NCI-H510A treated with DMSO at 0.1 percent for 48 hours (cell line): Measurements from ENCODE around the gene TMEM92.
"Not testable (repeated sequence)": the region's sequence is repeated elsewhere in the genome, so short reads cannot be mapped to it uniquely, and the experiment has no call there.

Source experiments
- DNase-seq: peaks from one replicate; lab custom pipeline; 2025; lab: John Stamatoyannopoulos, UW

The TMEM92 gene

DNA sequence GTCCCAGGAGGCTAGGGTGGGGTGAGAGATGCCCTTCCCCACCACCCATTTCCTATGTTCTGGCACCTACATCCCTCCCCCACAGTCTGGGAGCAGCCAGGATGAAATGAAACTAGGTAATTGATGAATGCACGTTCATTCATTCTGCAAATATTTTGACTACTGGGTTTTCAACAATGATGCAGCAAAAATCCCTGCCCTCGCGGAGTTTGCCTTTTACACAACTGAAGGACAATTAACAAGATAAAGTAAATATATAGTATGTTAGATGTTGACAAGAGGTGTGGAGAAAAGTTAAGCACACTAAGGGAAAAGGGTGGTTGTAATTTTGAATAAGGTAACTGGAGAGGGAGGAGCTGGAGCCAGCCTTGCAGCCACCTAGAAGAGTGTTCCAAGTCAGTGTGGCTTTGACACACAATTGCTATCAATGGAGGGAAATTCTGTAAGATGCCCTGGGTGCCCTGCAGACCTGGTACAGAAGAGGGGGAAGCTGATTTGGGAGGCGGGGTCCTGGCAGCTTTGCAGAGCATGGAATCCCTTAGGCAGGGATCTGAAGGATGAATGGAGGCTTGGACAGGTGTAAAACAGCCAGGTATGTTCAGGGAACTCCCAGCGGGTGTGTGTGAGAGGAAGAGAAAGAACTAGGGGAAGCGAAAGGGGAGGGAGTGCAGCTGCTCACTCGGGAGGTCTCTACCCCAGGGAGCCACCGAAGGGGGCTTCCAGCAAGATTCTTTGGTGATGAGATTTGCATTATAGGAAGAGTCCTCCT is 2.5 kb downstream of the TMEM92 start:
- DNase-seq, result peak; percentile 22

DNA sequence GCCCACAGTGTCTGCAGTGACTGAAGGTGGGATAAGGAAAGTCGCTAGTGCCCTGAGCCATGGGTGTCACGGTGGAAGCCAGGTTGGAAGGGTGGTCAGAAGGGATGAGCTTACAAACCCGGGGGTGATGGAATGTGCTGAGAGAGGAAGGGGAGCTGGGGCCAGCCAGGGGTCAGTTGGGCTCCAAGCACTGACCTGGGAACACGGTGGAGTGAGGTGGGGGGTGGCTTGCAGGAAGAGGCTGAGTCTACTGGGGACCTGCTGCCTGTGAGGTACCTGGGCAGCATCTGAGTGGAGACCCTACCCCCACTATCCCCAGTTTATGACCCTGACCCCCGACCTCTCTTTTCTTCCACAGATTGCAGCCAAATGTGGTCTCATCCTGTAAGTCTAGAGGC is 3.1 kb downstream of the TMEM92 start:
- no peak for DNase-seq

DNA sequence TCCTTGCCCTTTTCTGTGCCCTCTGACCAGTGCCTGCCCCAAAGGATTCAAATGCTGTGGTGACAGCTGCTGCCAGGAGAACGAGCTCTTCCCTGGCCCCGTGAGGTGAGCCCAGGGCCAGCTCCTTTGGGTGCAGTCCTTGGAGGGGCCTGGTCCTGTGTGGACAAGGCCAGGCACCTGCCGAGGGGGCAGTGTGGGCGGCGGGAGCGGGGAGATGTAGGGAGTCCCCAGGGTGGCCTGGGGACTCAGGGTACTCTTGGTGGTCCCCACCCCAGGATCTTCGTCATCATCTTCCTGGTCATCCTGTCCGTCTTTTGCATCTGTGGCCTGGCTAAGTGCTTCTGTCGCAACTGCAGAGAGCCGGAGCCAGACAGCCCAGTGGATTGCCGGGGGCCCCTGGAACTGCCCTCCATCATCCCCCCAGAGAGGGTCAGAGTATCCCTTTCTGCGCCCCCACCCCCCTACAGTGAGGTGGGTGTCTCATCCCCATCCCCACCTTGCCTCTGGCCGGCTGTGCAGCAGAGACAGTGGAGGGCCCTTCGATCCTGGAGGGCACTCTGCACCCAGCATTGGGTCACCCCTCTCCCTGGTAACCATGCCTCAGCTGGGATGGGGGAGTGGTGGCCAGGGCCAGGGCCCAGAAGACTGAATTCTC is 4.4 kb downstream of the TMEM92 start:
- DNase-seq, result no peak

DNA sequence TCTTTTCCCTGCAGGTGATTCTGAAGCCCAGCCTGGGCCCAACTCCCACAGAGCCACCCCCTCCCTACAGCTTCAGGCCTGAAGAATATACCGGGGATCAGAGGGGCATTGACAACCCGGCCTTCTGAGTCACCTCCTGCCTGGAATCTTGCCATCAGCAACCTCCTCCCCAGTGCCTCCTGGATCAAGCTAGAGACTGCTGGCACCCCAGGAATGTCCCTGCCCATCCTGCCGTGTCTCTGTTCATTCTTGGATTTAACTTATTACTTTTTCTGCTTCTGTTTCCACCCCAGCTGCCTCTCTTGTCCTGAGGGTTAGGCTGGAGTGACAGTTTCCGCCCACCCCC is 4.9 kb downstream of the TMEM92 start:
- DNase-seq, result no peak

DNA sequence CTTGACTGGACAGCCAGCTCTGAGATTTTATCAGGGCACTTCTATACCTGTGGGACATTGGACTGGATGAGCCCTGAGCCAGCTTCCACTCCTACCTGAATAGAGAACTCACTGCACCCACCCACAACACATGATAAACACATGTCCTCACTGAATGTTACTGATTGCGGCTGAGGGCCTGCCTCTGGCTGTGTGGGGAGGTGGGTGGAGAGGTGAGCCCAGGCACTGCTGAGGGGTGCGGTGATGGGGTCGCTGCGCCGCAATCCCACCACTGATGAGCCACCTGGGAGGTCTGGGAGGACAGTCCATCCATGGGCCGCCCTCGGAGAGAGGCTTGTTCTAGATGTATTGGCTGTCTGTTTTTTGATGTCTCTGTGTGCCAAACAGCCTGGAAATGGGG is 5.4 kb downstream of the TMEM92 start:
- DNase-seq, result no peak

DNA sequence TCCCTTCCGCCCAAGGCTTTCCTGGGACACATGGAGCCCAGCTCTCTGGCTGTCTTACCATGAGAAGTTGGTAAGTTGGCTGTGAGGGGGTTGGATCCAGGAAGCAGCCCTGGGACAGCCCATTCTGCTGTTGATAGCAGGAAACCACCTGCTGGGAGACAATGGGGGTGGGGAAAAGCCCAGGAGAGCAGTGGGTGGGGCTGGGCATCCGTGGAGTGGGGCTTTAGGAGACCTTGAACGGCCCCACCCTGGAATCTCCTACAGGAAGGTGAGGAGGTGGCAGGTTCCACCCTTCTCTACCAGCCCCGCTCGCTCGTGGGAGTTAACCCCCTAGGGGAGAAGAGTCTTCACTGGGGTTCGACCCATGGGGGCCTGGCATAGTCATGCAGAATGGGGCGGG is 5.8 kb downstream of the TMEM92 start:
- DNase-seq, result no peak

DNA sequence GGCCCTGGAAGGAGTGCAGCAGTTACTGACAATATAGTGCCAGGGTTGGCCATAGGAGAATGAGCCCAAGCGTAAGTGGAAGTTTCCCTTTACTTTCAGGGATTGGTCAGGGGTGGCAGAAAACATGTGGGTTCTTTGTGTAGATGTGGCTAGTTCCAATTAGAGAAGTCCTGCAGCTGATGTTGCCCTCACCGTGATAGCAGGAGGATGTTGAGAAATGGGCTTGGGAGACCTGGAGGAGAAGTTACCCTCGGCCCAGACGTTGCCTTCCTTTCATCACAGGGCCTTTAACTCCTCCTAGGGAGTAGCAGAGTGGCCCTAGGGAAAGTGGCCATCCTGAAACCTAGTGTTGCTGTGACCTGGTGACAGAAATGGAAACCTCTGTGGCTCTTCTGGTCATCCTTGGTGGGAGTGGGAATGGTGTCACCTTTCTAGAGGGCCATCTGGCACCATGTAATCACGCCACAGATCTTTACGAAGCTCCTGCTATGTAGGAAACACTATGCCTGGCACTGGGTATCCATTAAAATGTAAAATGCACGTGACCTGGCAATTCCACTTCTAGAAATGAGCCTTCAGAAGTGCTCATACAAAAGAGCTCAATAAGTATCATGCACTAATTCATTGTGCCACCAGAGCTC is 6.7 kb downstream of the TMEM92 start:
- DNase-seq, result no peak

DNA sequence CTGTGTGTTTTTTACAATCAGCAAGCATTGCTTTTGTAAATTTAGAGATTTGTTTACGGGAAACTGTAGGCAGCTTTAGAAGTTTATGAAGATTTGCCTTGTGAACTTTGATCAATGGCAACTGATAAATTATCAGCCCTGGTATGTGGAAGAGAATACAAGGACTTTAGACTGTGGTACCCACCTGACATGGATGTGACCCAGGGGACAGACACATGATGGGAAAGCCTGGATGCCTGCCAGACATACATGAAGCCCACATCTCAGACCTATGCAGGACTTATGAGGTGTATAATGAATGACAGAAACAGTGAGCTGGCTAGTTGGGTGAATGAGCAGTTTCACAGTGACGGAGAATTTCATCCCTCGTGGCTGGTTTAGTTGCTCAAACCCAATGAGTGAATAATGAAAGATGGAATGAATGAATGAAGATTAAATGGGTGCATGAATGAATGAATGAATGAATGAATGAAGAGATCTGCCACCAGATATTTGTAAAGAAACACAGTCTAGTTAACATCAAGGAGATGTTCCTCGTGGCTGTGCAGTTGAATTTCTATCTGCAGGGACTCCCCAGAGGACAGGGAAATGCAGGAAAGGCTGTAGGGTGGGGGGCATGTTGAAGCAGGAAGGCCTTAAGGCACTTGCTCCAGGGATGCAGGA is 7.6 kb downstream of the TMEM92 start:
- no peak for DNase-seq

DNA sequence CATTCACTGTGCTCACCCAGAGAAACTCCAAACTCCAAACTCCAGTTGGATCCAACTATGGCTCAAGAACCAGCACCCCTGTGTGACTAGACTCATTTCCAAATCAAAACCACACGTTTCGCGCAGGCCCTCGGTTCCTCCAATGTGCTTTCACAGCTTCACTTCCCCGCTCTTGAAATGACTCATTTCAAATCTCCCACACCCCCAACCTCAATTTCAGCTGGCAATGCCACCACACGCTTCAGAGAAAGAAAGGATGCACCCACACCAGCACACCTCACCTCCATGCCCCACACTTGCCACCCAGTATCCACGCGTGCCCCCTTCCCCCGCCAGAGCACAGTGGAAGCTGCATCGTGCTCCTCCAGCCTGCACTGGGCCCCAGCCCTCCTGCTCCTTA is 9.0 kb downstream of the TMEM92 start:
- DNase-seq, result no peak

DNA sequence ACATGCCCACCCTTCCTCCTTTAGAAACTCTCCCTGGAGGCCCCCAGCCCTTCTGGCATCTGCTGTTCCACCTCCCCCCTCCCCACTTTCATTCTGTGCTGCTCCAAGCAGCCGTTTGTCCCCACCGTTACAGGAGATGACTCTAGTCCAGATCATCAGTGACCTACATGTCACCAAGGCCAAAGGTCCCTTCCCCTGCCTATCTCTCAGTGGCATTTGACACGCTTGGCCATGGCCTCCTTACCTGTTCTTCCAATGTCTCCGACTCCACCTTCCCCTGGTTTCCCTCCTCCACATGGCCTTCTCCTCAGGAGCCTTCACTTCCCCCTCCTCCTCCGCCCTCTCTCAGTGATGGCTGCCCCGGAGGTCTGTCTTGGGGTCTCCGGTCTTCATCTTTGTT is 9.4 kb downstream of the TMEM92 start:
- no peak for DNase-seq

DNA sequence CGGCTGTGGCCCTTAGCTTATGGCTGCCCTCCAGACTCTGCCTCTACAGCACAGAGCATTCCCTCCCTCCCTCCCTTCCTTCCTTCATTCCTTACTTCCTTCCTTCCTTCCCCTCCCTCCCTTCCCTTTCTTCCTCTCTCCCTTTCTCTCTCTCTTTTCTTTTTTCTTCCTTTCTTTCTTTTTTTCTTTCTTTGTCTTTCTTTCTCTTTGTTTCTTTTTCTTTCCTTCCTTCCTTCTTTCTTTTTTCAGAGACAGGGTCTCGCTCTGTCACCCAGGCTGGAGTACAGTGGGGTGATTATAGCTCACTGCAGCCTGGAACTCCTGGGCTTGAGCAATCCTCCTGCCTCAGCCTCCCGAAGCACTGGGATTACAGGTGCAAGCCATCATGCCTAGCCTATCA is 11.7 kb downstream of the TMEM92 start:
- no peak for DNase-seq

DNA sequence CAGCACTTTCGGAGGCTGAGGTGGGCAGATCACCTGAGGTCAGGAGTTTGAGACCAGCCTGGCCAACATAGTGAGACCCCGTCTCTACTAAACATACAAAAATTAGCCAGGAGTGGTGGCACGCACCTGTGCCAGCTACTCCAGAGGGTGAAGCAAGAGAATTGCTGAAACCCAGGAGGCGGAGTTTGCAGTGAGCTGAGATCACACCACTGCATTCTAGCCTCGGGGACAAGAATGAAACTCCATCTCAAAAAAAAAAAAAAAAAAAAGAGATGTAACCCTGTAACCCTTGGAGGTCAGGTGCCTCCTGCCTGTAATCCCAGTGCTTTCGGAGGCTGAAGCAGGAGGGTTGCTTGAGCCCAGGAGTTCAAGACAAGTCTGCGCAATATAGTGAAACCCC is 13.0 kb downstream of the TMEM92 start:
- not testable (repeated sequence) for DNase-seq

DNA sequence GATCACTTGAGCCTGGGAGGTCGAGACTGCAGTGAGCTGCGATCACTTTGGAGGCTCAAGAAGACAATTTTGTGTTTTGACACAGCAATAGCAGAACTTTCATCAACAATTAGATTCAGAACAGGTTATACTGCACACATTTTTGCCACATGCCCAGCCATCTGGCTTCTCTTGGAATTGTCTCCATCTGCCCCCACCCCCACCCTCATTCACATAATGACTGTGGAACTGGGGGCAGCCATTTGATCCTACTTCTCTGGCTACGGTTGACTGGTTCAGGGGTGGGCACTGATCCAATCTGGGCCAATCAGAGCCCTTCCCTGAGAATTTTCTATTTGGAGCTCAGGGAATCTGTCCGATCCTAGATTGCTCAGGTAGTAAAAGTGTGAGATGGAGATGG is 14.0 kb downstream of the TMEM92 start:
- no peak for DNase-seq

DNA sequence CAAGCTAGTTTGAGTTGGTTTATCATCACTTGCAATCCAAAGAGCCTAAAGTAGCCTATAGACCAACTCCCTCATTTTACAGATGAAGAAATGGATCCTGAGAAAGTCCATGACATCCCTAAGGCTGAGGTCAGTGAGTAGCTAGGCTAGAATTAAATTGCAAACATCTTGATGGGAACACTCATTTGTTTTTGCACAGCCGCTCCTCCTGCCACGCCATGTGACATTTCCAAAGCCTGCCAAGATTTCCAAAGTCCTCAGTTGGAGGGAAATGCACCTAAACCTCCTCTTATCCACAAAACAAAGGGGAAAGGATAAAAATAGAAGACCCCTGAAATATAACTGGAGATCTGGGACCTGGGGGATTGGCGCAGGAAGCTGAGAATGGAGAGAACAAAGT is 15.0 kb downstream of the TMEM92 start:
- DNase-seq, result no peak

DNA sequence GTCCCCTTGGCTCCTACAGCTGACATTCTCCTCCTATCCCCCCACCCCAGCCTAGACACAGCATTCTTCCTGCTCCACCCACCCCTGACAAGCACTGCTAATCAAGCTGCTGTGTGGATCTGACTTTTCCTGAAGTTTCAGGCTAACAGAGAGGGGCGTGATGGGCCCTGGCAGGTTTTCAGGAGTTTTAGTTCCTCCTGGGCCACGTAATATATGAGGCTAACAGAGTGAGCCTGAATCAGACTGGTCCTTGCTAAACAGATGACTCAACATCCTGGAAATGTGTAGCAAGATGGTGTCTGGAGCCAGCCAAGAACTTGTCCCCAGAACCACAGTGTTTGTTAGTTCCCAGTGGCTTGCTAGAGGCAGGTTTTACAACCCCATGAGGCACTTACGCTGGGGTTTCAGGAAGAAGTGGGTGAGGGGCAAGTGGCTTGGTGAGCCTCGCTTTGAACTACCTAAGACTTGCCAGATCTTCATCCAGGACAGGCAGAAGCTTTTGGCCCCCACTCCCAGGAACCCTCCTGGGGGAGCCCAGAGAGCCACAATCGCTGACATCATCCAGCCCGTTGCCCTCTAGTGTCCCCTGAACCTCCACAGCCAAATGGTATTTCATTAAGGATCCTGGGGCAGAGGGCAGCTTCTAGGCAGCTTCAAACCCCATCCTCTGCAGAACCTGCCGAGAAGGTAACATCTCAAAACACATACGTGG is 15.9 kb downstream of the TMEM92 start:
- DNase-seq, result no peak

DNA sequence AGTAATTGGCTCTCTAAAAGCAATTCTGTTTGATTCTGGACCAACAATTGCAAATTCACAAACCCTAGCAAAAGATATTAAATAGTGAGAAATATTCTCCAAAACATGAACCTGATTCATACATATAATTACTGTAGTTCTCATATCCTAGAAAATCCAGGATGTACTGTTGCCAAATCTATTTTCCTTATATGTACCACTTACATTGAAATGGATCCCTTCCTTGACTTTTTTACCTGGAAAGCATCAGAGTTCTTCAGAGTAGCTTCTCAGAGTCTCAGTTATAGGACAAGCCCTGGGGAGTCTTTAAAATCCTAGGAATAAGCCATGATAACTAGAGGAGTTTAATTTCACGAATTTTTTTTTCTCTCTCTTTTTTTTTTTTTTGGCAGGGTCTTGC is 16.7 kb downstream of the TMEM92 start:
- no peak for DNase-seq

DNA sequence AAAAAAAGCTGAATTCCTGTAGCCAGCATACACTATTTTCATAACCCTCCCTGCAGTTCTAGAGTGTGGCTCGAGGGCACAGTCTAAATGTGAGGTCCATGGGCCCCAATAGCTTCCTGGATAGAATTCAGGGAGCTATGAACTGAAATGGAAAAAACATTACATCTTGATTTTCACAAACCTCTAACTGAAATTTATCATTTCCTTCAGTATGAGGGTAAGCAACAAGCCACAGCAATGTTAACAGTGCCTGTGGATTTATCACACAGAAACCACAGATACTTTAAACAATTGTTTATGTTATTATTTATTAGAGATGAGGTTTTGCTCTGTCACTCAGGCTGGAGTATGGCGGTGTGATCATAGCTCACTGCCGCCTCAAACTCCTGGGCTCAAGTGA is 18.2 kb downstream of the TMEM92 start:
- DNase-seq, result no peak

DNA sequence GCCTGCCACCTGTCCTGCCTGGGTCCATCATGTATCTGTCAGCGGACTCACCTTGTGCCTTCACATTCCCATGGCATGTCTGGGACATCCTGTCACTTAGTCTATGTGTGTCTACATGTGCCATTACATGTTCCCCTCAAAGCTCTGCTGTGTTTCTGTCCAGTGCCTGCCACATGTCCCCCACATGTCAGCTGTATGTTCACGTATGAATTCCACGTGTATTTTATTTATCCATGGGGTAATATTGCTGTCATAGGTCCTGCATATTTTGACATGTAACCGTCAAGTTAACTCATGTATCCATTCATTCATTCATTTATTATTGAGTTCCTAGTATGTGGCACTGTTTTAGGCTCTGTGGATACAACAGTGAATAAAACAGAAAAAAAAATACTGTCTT is 20.8 kb downstream of the TMEM92 start:
- no peak for DNase-seq

DNA sequence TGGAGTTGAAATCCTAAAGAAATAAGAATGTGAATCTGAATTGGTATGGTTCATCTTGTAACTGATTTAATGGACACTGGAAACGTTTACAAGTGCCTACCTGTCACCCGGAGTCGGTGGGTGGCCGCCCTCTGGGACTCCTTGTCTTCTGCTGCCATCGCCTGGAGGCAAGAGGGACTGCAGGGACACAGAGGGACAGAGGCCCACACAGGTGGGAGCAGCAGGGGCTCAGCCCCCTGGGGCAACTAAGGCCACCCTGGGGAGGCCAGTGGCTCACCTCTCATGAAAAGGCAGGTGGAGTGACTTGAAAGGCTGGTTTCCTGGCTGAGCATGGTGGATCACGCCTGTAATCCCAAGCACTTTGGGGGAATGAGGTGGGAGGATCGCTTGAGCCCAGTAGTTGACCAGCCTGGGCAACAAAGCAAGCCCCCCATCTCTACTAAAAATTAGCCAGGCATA is 23.2 kb downstream of the TMEM92 start:
- peak; percentile 74 for DNase-seq

DNA sequence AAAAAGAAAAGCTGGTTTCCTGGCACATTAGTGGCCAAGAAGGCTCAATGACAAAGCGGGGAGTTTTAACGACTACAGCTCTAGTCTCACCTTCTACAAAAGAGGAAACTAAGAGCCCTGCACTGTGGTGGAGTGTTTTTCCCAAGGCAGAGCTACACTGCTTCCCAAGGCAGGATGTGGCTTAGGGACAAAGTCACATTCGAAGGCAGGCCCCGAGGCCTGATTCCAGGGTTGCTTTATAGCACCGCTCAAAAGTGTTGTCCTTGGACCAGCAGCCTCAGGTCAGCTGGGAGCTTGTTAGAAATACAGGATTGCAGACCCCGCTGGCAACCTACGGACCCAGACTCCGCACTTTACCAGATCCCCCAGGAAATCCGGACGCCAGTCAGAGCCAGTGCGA is 23.8 kb downstream of the TMEM92 start:
- DNase-seq, result no peak

DNA sequence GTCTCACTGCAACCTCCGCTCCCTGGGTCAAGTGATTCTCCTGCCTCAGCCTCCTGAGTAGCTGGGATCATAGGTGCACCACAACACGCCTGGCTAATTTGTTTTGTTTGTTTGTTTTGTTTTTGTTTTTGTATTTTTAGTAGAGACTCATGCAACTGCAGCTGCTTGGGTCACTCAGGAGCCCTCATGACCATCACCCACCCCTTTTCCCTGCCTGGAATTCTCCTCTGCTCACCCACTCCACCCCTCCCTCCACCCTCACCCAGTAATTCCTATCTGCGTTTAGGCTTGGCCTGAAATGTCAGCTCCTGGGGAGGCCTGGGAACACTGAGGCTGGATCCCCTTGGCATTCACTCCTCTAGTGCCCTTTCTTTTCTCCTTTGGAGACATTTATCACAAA is 25.5 kb downstream of the TMEM92 start:
- no peak for DNase-seq

DNA sequence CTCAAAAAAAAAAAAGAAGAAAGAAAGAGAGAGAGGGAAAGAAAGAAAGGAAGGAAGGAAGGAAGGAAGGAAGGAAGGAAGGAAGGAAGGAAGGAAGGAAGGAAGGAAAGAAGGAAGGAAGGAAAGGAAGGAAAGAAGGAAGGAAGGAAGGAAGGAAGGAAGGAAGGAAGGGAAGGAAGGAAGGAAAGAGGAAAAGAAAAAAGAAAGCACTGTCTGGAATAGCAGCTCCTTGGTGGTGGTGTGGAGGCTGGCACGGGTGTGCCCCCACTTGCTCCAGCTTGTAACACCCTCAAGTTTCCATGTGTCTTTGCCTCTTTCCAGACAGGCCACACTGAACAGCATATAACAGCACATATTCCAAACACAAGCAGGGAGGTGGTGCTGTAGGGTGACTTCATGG is 26.6 kb downstream of the TMEM92 start:
- DNase-seq, result not testable (repeated sequence)
